Mesodermal cell (in vitro differentiated cells): Measurements from ENCODE around the gene AGBL4.

Experiments
- H3K27ac ChIP-seq: 2 replicates; pipeline ENCODE4 v1.7.0; 2013; ENCODE audit warnings: mild to moderate bottlenecking, low read depth, low read length, moderate library complexity; ENCODE audit not compliant: severe bottlenecking
- H3K36me3 ChIP-seq: 2 replicates; pipeline ENCODE4 v1.7.1; 2013; ENCODE audit warnings: mild to moderate bottlenecking, low read length, moderate library complexity; ENCODE audit not compliant: control insufficient read depth, insufficient read depth
- H3K4me1 ChIP-seq: one replicate; pipeline ENCODE4 v1.7.1; 2013; ENCODE audit warnings: mild to moderate bottlenecking, low read length; ENCODE audit not compliant: insufficient read depth, control insufficient read depth, poor library complexity, severe bottlenecking
- H3K4me3 ChIP-seq: 2 replicates; pipeline ENCODE4 v1.7.0; 2013; ENCODE audit warnings: low read length, control low read depth, mild to moderate bottlenecking; ENCODE audit not compliant: insufficient read depth, poor library complexity, severe bottlenecking; ENCODE audit errors: extremely low read depth
- H3K9me3 ChIP-seq: 2 replicates; pipeline ENCODE4 v1.7.1; 2013; ENCODE audit warnings: mild to moderate bottlenecking, low read length, moderate library complexity; ENCODE audit not compliant: control insufficient read depth
- WGBS, 2 experiments: methylation state at CpG; one replicate each; pipeline ENCODE4 v1.1.5; 2013; ENCODE audit warnings: missing lambda C conversion rate in 2 of 2; ENCODE audit not compliant: insufficient coverage in 2 of 2; 5-methylcytosine and 5-hydroxymethylcytosine counted together

Gene AGBL4

DNA sequence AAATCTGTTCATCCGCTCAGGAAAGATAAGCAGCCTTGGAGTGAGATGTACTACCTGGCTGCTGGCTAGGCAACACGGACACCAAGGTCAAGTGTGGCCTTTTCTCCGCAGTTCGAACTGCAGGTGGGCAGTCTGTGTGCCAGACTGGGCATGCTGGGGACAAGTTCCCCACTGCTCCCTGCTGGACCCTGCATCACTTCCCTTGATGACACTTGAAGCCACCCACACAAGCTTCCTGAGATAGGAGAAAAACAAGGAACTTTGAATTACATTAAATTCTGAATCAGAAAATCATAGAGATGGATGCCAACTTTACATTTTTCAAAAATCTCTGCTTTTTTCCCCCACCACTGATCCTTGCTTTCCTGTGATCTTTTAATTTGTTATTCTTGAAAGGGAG lies 1285.4 kb downstream of the AGBL4 start:
- H3K9me3 ChIP-seq: no peaks in the 10 kb centered on the region
- H3K4me1 ChIP-seq: no peaks in the 10 kb centered on the region
- no peak overlapping the region for H3K4me3 ChIP-seq
- H3K27ac ChIP-seq: no peak overlapping the region
- WGBS, 2 experiments: 91 to 97% methylated on average over 4 of the region's 4 CpGs
- peaks cover 10% of the 10 kb centered on the region for H3K36me3 ChIP-seq

DNA sequence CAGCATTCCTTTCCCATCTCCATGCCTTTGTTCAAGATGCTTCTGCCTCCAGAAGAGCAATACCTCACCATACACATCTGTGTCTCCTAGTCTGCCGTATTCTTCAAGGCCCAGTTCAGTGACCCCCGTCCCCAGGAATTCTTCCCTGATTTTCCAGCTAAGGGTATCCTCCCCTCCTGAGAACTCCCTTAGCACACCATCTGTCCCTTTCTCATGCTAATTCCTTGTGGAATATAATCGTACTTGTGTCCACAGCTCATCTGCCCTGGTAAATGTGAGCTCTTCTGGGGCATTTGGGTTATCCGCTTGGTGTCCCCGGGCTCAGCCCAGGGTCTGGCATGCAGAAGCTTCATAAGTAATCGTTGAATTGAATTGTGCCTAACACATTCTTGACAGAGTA lies 1288.0 kb downstream of the AGBL4 start:
- no peaks in the 10 kb centered on the region for H3K9me3 ChIP-seq
- WGBS, 2 experiments: 84 to 85% methylated on average over 2 to 6 of the region's 6 CpGs
- H3K4me1 ChIP-seq: no peaks in the 10 kb centered on the region
- H3K27ac ChIP-seq: no peak overlapping the region
- peaks cover 4% of the 10 kb centered on the region for H3K36me3 ChIP-seq
- H3K4me3 ChIP-seq: no peak overlapping the region

DNA sequence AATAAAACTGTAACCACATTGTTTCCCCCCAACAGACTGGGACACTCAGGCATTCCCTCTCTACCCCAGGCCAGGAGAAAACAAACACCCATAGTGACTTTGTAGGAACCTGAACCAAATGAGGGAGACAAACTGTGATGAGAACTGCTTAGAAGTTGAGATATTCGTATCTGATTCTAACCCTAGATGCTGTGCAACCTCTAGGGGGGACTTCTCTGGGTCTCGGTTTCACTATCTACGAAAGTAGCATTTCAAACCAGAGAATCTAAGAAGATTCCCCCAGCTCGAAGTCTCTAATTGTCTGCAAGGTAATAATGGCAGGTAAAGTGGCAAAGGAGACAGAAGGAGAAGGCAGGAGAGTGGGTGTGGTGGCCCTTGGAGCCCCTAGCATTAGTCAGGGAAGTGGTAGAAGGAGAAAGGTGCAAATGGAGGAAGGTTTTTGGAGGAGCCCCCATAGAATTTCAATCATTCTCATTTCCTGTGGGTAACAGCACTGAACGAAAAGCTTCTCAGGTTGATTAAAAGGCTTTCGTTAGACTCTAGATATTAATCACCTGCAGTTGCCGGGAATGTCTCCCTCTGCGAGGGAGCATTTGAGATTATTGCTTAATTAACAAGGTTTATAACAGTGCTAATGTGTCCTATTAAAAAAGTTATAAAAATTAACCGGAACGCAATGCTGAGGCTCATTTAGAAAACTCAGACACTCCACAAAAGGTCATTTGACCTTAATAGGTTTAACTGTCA lies 1293.4 kb downstream of the AGBL4 start:
- H3K36me3 ChIP-seq: peaks cover 4% of the 10 kb centered on the region
- 80 to 81% methylated on average over 5 to 8 of the region's 10 CpGs for WGBS, 2 experiments
- no peak overlapping the region for H3K27ac ChIP-seq

DNA sequence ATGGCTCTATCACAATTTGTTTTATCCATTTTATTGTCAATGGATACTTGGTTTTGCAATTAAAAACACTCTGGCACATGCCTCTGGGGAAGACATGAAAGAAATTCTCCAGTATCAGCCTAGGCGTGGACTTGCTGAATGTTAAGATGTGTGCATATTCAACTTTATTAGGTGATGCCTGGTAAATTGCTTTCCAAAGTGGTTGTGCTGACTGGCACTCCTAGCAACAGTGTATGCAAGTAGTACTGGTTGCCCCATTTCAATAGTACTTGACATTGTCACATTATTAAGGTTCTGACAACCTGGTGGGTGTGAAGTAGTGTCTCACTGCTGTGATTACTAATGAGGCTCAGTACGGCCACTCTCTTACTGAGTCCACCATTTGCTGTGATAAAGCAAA lies 1295.2 kb downstream of the AGBL4 start:
- no peak overlapping the region for H3K4me3 ChIP-seq
- H3K9me3 ChIP-seq: no peaks in the 10 kb centered on the region
- peaks cover 3% of the 10 kb centered on the region for H3K36me3 ChIP-seq
- H3K27ac ChIP-seq: no peak overlapping the region
- 71 to 90% methylated on average over 1 of the region's 2 CpGs for WGBS, 2 experiments
- no peaks in the 10 kb centered on the region for H3K4me1 ChIP-seq

More for the DNA sequence above, 1293.4 kb downstream of the AGBL4 start:
- Histone ChIP-seq H3K4me1 (no peaks in the 10 kb centered on the region), H3K4me3 (no peak overlapping the region), H3K9me3 (no peaks in the 10 kb centered on the region)

DNA sequence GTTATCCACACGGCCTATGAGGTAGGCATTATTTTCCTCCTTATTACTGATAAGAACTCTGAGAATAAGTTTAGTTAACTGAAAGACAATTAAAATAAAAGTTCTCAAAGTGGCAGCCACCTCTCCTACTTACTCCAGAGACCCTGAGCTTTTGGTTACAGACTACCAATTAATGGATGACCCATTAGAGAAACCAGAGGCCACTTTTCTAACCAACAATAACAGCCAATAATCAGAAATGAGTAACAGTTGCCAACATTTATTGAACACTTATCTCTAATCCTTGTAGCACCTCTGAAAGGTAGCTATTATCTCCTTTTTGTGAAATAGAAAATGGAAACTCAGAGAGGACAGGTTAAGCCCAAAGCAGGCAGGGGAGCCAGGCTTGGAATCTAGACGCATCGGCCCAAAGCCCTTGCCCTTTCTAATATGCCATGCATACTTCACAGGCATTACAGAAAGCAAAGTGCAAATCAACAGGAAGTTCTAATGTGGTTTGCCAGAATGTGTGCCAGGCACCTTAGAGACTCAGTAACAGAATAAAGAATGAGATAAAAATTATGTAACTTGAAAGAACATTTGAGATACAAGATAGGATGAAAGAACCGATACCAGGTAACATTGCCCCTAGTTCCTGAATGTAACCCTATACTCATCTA lies 1297.1 kb downstream of the AGBL4 start:
- 72 to 100% methylated on average over 1 to 2 of the region's 4 CpGs for whole genome bisulfite sequencing, 2 experiments
- H3K9me3 ChIP-seq: no peaks in the 10 kb centered on the region
- no peak overlapping the region for H3K4me3 ChIP-seq
- H3K4me1 ChIP-seq: no peaks in the 10 kb centered on the region
- H3K36me3 ChIP-seq: no peaks in the 10 kb centered on the region
- no peak overlapping the region for H3K27ac ChIP-seq

DNA sequence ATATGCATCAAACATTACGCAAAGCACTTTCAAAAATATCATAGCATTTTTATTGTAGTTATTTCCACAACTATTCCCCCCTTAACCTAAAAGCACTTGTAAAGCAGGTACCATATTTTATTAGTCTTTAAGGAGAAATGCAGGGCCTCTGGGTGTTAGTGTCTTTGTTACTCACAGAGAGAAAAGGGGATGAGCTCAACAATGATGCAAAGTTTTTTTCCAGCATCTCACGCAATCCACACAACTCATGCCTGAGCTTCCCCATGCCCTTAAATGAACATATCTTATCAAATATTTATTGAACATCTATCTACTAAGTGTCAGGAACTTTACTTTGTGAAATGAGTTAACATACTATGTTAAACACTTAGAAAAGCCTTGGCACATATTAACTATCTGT lies 1297.6 kb downstream of the AGBL4 start:
- Histone ChIP-seq H3K36me3 (no peaks in the 10 kb centered on the region), H3K4me3 (no peak overlapping the region), H3K4me1 (no peaks in the 10 kb centered on the region), H3K27ac (no peak overlapping the region), H3K9me3 (no peaks in the 10 kb centered on the region)
- WGBS, 2 experiments: 80% methylated on average over 1 of the region's 2 CpGs; no CpG with 5 or more reads in 1 of the 2 experiments

DNA sequence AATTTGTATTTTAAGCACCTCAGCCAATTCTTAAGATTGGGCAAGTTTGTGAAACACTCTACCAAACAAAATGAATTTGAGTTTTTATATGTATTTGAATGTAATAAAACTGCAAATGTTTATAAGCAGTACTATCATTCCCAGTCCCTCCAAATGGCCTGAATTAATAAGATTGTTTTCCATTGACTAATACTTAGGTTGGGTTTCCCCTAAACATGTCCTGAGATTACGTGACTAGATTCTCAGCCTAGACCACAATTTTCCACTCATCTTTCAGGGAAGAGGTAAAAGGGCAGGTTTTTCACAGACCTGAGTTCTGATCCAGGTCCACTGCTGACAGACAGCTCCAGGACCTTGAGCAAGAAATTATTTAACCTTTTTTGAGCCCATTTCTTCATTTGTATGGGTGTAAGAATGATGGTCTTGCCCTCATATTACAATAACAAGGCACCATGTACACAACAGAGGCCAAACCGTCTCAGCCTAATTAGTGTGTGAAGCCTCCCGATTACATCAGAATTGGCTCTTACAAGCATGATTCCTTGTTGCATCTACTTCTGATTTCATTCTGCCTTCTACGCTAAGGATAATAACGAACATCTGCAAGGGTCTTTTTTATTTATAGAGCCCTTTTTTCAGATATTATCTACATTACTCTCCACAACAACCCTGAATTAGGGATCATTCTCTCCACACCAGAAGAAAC lies 1298.3 kb downstream of the AGBL4 start:
- H3K27ac ChIP-seq: no peak overlapping the region
- WGBS, 2 experiments: 87 to 95% methylated on average over 4 of the region's 5 CpGs
- H3K9me3 ChIP-seq: no peaks in the 10 kb centered on the region
- no peak overlapping the region for H3K4me3 ChIP-seq
- no peaks in the 10 kb centered on the region for H3K4me1 ChIP-seq
- H3K36me3 ChIP-seq: no peaks in the 10 kb centered on the region

DNA sequence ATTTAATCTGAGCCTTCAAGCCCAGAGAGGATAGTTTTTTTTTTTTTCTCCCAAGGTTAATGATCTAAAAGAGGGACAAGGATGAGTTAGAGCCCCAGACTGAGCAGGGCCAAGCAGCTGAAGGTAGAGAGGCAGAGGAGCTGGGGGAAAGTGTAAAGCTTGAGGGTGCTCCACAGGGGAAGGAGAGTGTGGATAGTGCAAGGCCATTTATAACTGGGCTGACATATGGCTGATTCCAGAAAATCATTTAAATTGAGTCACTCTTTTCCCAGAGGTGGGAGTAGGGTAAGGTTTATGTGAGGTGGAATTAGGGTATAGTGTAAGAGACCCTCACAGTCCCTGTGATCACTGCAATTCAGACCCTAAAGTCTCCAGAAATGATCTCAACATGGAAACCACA lies 1302.8 kb downstream of the AGBL4 start:
- Histone ChIP-seq H3K4me1 (no peaks in the 10 kb centered on the region), H3K9me3 (no peaks in the 10 kb centered on the region), H3K27ac (no peak overlapping the region), H3K36me3 (no peaks in the 10 kb centered on the region), H3K4me3 (no peak overlapping the region)

DNA sequence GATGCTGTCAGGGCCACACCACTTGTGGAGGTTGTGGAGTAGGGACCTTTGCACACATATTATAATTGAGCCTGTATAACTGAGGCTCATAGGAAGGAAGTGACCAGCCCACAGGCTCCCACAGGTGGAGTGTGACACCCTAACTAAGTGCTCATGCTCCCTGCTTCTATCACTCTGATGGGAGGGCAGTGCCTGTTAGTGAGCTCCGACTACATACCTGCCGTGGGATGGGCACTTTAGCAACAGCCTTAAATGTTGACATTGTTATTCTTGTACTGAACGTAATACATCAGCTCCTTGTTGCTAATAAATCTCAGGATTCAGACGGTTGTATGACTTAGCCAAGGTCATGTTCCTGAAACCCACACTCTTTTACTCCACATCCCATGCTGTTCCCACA lies 1305.0 kb downstream of the AGBL4 start:
- Histone ChIP-seq H3K4me3 (no peak overlapping the region), H3K27ac (no peak overlapping the region), H3K4me1 (no peaks in the 10 kb centered on the region), H3K36me3 (no peaks in the 10 kb centered on the region), H3K9me3 (no peaks in the 10 kb centered on the region)
- 73 to 96% methylated on average over 2 to 4 of the region's 4 CpGs for WGBS, 2 experiments

DNA sequence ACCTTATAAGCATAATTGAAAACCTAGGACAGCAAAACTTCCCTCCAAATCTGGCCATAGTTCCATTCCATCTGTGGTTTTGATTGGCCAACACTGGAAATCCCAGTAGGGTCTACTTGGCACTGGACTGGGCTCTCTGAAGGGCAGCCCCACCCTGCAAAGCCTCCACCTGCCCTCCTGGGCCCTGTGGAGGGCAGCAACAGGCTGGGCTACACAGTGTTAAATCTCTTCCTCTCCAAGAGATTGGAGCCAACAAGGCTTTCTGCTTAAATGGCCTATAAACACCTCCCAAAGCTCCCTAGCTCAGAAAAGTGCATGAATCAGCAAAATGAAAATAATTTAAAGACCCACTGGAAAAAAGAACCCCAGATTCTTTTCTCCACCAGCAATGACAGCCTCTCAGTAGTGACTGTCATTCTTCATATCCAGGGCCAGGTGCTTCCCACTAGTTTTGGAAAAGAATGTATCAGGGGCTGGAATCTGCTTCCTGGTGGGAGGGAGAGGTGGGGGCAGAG lies 1305.6 kb downstream of the AGBL4 start:
- Histone ChIP-seq H3K4me3 (no peak overlapping the region), H3K4me1 (no peaks in the 10 kb centered on the region), H3K9me3 (no peaks in the 10 kb centered on the region), H3K27ac (no peak overlapping the region), H3K36me3 (no peaks in the 10 kb centered on the region)

DNA sequence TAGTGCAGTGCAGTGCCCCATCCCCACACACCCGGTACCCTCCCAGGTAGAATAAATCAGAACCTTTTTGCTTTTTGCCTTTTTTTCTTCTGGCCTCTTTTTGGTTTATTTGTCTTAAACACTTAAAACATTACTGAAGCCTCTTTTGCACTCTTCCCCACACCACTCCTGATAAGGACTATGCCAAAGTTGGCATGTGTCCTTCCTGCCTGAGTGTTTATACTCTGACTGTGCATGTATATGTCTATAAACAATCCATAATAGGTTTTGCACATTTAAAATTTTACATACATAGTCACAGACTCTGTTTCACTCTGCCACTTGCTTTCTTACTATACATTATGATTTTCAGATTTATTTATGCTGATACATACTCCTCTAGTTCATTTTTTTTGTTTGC lies 1306.7 kb downstream of the AGBL4 start:
- Histone ChIP-seq H3K9me3 (no peaks in the 10 kb centered on the region), H3K36me3 (no peaks in the 10 kb centered on the region), H3K27ac (no peak overlapping the region), H3K4me1 (no peaks in the 10 kb centered on the region), H3K4me3 (no peak overlapping the region)
- 77 to 100% methylated on average over 1 of the region's 1 CpG for WGBS, 2 experiments
